Stimulated activated CD4-positive, alpha-beta T cell treated with anti-CD3 and anti-CD28 coated beads, Interleukin-2, amount 100 ng/mL, for 4 hours (primary cell): ENCODE measurements around the gene BMP7.
"Not testable (repeated sequence)": the region's sequence is repeated elsewhere in the genome, so short reads cannot be mapped to it uniquely, and the experiment has no call there.

ENCODE experiments used
- DNase-seq: peaks from one replicate; pipeline ENCODE4 v3.0.0-alpha.2; 2020; ENCODE audit warnings: low read depth

Gene BMP7

DNA sequence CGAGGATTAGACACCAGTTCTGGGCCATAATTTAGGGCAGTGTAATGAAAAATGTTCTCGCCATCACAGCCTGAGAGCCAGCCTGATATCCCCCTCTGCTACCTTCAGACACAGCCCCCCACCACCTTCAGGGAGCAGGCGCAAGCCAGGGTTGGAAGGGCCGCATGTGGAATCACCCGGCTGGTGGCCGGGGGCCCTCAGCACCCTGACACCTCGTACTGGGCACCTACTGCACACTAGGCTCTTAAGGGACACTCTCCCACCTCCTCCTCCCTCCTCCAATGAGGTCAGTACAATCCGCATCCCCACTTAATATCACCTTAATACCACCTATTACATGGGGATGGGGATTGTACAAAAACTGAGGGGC, 55.5 kb downstream of the BMP7 start:
- DNase-seq, result no peak

DNA sequence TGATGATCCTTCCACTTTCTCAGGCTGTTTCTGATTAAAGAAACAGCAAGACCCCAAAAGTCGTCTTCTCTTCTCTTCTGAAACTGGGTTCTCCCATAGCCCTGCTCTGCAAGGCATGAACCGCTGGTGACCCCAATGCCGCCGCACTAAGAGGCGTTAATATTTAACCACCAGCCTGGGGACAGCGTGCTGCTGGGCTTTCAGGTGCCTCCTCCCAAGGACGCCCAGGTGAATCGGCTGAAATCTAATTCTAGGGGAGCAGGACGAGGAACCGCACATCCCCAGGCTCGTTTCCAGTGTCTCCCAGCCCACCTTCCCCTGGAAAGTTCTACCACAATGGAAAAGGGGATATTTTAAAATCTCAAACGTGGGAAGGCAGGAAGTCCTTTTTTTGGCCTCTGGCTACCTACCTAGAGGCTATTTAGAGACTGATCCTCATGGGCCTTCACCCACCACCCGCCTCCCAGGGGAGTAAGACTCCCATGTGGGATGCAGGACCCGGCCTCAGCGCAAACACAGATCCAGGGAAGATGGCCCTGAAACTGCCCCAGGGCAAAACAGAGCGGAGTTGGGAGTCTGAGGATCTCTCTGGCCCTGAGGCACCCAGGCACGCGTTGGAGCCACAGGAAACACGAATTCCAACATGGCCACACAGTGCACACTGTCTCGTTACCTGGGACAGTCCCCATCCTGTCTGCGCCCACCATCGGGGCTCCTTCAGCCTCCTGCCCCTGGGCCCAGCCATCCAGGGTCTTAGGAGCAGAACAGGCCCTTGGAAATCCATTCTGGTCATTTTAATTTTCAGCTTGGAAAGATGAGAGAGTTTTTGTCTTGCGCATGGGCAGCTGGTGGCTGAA, 56.2 kb downstream of the BMP7 start:
- DNase-seq, result no peak

DNA sequence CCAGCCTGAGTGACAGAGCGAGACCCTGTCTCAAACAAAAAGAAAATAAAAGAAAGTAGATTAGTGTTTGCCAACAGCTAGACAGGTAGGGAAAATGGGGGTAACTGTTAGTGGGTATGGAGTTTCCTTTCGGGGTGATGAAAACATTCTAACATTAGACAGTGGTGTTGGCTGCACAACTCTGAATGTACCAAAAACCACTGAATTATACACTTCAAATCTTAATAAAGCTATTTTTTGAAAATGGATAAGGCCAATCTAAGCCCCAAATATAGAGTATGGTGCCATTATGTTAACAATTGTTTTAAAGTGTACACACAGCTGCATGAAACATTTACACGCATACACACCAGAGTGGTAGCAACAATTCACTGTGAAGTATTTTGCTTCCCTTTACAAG, 57.0 kb downstream of the BMP7 start:
- no peak for DNase-seq

DNA sequence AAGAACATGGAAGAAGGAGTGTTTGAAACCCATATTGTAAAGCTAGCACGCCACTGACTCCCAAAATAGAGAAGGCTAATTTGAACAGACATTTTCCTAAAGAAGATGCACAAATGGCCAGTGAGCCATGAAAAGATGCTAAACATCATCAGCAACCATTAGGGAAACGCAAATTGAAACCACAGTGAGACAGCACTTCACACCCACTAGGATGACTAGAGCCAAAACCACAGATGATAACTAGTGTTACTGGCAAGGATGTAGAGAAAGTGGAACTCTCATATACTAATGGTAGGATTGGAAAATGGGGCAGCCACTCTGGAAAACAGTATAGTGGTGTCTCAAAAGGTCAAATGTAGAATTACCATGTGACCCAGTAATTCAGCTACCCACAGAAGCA, 58.2 kb downstream of the BMP7 start:
- DNase-seq, result no peak

- no peak for DNase-seq
These were observed 59.2 kb downstream of the BMP7 start for GRCh38 chr20:57207251-57207650.

GRCh38 chr20:57205606-57206219, 60.7 kb downstream of the BMP7 start:
- no peak for DNase-seq

DNA sequence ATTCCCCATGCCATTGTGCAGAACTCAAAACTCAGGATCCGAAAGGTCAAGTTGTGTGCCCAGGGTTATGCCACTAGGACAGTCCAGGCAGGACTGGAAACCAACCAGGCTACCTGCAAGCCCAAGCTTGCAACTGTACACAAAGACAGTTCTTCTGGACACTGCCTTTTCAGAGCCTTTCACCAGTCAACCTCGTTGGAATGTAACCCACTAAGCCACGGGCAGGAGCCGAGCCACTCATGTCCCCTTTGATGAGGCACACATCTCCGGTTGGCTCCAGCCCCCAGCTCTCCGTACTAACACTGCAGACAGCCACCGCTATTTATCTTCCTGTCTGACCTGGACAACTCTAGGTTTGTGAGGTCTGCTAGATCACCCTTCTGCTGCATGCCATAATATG, 62.5 kb downstream of the BMP7 start:
- no peak for DNase-seq

DNA sequence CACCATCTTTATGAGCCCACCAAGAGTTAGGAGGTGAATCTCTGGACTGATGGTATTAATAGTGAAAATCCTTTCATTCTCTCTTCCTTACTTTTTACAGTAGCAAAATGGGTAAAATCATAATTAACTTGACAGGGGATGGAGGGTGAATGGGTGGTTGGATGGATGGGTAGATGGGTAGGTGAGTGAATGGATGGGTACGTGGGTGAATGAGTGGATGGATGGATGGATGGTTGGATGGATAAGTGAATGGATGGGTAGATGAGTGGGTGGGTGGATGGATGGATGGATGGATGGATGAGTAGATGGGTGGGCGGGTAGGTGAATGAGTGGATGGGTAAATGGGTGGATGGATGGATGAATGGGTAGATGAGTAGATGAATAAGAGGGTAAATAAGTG, 63.2 kb downstream of the BMP7 start:
- DNase-seq, result no peak

DNA sequence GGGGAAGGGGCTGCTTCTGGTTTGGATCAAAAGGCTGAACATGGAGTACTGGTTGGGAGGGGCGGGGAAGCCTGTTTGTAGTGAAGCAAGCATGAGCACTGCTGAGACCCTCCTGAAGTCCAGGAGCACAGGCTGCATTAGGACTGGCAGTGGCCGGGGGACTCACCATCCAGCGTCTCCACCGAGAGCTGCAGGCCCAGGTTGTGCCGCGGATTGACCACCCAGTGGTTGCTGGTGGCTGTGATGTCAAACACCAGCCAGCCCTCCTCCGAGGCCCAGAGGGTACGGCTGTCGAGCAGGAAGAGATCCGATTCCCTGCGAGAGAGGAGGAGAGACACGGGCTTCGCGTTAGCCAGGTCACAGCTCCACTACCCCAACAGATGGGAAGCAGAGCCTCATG, 64.1 kb downstream of the BMP7 start:
- no peak for DNase-seq

GRCh38 chr20:57200882-57201695, 65.4 kb downstream of the BMP7 start:
- DNase-seq, result no peak

DNA sequence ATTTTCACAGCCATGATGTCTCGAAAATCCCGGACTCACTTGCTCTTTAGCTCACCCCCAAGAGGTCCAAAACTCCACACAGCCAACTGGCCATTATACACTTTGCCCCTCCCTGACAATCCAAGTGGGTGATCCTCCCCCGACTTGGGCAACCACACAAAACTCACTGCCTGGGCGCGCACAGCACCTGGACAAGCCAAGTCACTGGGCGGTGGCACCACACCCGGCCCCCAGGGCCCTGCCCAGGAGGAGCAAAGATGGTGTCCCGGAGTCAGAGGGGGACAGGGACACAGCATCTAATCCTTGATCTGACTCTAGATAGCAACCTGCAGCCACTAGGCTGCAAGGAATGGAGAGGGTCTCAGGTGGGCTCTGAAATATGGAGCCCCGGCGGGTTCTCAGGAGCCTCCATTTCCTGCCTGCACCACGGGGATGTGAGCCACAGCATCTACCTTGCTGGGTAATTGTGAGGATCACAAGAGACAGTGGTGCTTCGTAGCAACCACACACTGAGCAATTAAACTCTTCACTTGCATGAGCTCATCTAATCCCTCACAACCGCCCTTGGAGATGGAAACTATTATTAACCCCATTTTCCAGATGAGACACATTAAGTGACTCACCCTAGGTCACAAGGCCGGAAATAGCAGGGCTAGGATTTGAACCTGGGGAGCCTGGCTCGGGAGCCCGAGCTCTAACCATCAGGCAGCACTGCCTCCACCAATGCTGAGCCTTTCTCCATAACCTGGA, 66.6 kb downstream of the BMP7 start:
- no peak for DNase-seq

- DNase-seq, result no peak
These were observed 68.0 kb downstream of the BMP7 start for GRCh38 chr20:57198132-57199072.

DNA sequence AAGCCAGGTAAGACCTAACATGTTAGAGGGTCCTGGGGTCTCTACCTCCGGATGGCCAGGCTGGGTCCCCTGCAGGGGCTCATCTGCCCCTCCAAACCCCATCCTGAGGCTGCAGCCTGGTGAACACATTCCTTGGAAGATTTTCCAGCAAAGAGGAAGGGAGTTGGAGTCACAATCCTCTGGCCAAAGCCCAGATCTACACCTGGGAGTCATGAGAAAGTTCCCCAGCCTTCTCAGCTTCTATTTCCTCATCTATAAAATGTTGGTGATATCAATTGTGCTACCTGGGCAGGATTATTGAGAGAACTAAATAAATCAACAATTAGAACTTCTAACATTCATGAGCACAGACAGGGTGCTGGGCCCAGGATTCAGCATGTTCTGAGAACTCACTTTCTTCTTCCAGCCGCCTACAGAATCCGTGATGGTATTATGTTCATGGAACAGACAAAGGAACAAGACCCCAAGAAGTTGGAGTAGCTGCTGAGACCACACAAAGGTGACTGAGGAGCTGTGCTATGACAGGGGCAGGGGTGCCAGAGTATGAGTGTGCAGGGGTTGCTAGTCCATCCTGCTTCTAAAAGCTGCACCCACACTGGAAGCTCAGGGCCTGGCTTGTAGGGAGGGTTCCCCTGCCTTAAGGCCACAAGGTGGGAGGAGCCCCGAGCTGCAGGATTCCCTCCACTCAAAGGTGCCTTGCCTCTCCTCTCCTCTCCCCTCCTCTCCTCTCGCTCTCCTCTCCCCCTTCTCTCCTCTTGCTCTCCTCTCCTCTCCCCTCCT, 68.9 kb downstream of the BMP7 start:
- DNase-seq, result no peak

DNA sequence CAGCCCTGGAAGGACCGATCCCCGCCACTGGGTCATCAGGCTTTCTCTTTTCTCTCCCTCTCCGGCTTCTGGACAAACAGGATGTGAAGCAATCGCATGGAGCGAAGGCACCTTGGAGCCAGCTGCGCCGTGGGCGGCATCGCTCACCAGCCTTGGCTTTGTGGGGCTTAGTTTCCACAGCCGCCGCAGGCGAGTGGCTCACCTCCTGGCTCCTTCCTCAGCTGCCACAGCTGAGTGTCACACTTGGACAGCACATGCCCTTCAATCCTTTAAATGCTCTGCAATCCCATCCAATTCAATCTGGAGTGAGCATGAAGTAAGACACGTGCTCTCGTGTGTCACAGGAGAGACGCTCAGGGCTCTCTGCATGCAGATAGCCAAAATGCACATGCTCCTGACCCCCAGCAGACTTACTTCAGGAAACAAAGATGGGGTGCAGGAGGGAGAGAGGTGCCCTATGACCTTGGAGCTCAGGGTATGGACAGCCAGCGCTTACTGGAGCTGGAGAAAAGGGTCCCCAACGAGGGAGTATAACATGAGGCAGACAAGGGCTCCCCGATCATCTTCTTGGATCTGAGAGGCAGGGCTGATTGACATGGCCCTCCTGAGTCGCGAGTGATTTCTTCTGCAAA, 70.9 kb downstream of the BMP7 start:
- no peak for DNase-seq

DNA sequence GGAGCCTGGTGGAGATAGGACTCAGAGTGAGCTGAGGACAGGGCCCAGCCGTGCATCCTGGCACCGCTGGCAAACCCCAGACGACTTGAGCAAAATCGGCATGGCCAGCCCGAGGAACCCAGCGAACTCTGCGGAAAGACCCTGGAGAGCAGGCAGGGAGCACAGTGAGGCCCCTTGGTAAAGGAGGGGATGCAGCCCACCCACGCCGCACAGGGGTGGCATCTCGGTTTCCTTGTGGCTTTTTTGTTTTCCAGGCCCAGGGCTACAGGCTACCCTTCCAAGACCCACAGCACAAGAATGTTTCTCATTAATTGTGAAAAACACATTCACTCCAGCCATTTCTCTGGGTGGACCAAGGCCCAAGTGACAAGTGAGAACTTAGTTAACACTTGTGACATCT, 71.4 kb downstream of the BMP7 start:
- no peak for DNase-seq

DNA sequence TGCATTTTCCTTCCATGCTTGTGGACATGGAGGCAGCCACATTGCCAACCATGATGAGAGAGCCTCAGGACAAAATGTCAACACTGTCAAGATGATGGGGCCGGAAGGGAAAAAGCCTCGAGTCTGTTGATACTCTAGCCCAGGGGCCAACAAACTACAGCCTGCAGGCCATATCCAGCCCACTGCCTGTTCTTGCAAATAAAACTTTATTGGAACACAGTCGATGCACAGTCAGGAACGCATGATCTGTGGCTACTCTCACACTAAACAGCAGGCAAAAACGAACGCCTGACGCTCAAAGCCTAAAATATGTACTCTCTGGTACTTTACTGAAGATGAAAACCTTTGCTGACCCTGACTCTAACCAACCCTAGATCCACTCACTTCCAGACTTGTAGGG, 72.3 kb downstream of the BMP7 start:
- DNase-seq, result no peak

DNA sequence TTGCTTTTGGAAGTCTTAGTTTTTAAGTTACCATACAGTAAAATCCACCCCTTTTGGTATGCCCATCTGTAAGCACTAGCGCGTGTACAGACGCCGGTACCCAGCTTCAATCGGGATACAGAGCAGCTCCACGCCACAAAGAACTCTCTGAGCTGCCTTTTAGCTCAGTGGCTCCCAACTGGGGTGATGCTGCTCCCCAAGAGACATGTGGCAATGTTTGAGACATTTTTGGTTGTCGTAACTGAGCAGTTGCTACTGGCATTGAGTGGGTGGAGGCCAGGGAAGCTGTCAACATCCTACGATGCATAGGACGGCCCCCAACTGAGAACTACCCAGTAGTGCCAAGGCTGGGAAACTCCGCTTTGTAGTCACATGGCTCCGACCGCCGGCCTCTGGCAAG, 73.3 kb downstream of the BMP7 start:
- DNase-seq, result no peak

GRCh38 chr20:57192311-57192710, 74.1 kb downstream of the BMP7 start:
- no peak for DNase-seq

- DNase-seq, result not testable (repeated sequence)
These were observed 75.2 kb downstream of the BMP7 start for GRCh38 chr20:57191265-57191638.
